HepG2 (cell line): Measurements from ENCODE around the gene HCFC1R1. TPM values are rescaled to one million over a fixed set of nuclear protein-coding genes. Genes with fewer than 3 reads are reported as not detected.

Experiments used
- ATF4 ChIP-seq, 2 experiments: fragments of 450-650 bp in 1 of 2; sonication (generic) in 1 of 2; formaldehyde crosslinking; IDR thresholded peaks; 2 replicates each; pipeline versions ENCODE4 v1.5.0 to v1.8.0; 2020 to 2022; ENCODE audit warnings: mild to moderate bottlenecking in 1 of 2, missing genetic modification reagents in 1 of 2
- ATF7 ChIP-seq, 2 experiments: fragments of 450-650 bp in 1 of 2; sonication (generic) in 1 of 2; formaldehyde crosslinking in 1 of 2; IDR thresholded peaks; 2 replicates each; pipeline versions ENCODE4 v1.4.0 to v1.6.1; 2016 to 2020; ENCODE audit warnings: antibody characterized with exemption in 1 of 2, mild to moderate bottlenecking in 1 of 2, missing genetic modification reagents in 1 of 2
- CC2D1A ChIP-seq: sonication (generic); formaldehyde crosslinking; IDR thresholded peaks from 2 replicates; pipeline ENCODE4 v1.8.1; 2023; ENCODE audit warnings: mild to moderate bottlenecking, missing genetic modification reagents
- GABPB1 ChIP-seq: IDR thresholded peaks from 2 replicates; pipeline ENCODE4 v1.6.1; 2016; ENCODE audit warnings: mild to moderate bottlenecking, missing genetic modification reagents, moderate library complexity, missing compliant biosample characterization
- HMG20B ChIP-seq: conservative IDR thresholded peaks from 2 replicates; pipeline ENCODE4 v1.6.1; 2016; ENCODE audit warnings: missing genetic modification reagents, missing compliant biosample characterization
- HNRNPLL ChIP-seq: fragments of 200-400 bp; formaldehyde crosslinking; IDR thresholded peaks from 2 replicates; pipeline ENCODE4 v1.6.1; 2017; ENCODE audit warnings: mild to moderate bottlenecking, low read depth, low read length; ENCODE audit not compliant: poor library complexity, severe bottlenecking
- JUNB ChIP-seq: sonication (generic); formaldehyde crosslinking; IDR thresholded peaks from 2 replicates; pipeline ENCODE4 v1.8.0; 2022; ENCODE audit warnings: missing genetic modification reagents, mild to moderate bottlenecking, borderline replicate concordance
- KAT7 ChIP-seq: IDR thresholded peaks from 2 replicates; pipeline ENCODE4 v1.6.1; 2018; ENCODE audit warnings: borderline replicate concordance, missing compliant biosample characterization
- MAZ ChIP-seq, 2 experiments: sonication (generic) in 1 of 2; formaldehyde crosslinking in 1 of 2; IDR thresholded peaks; 2 replicates each; pipeline versions ENCODE4 v1.5.0 to v1.6.1; 2012 to 2020; ENCODE audit warnings: low read depth in 2 of 2, mild to moderate bottlenecking in 2 of 2, borderline replicate concordance in 1 of 2, improper control_type of control experiment in 1 of 2, low read length in 1 of 2, missing genetic modification reagents in 1 of 2, moderate library complexity in 1 of 2
- MEIS1 ChIP-seq: sonication (generic); formaldehyde crosslinking; IDR thresholded peaks from 2 replicates; pipeline ENCODE4 v1.9.0; 2021; ENCODE audit warnings: mild to moderate bottlenecking, missing genetic modification reagents, moderate library complexity, borderline replicate concordance
- SALL2 ChIP-seq: sonication (generic); formaldehyde crosslinking; IDR thresholded peaks from 2 replicates; pipeline ENCODE4 v1.8.1; 2023; ENCODE audit warnings: mild to moderate bottlenecking, missing genetic modification reagents, inconsistent platforms
- SIX4 ChIP-seq: sonication (generic); formaldehyde crosslinking; IDR thresholded peaks from 2 replicates; pipeline ENCODE4 v1.4.0; 2020; ENCODE audit warnings: missing genetic modification reagents
- SOX13 ChIP-seq, 3 experiments: fragments of 450-650 bp in 1 of 3; sonication (generic) in 1 of 3; formaldehyde crosslinking in 1 of 3; IDR thresholded peaks in 2 of 3; conservative IDR thresholded peaks in 1 of 3; 2 replicates each; pipeline versions ENCODE4 v1.5.0 to v1.6.1; 2016 to 2020; ENCODE audit warnings: antibody characterized with exemption in 1 of 3, mild to moderate bottlenecking in 1 of 3, missing compliant biosample characterization in 1 of 3, missing genetic modification reagents in 1 of 3, moderate library complexity in 1 of 3
- SRY ChIP-seq: sonication (generic); formaldehyde crosslinking; IDR thresholded peaks from 2 replicates; pipeline ENCODE4 v1.8.0; 2022; ENCODE audit warnings: mild to moderate bottlenecking, missing genetic modification reagents
- SUZ12 ChIP-seq: fragments of 150-350 bp; IDR thresholded peaks from 2 replicates; pipeline ENCODE4 v1.6.1; 2014; ENCODE audit warnings: low read depth, low read length
- TFDP2 ChIP-seq: sonication (generic); formaldehyde crosslinking; IDR thresholded peaks from 2 replicates; pipeline ENCODE4 v1.4.0; 2020; ENCODE audit warnings: missing genetic modification reagents
- THAP11 ChIP-seq: IDR thresholded peaks from 2 replicates; pipeline ENCODE4 v1.6.1; 2016; ENCODE audit warnings: missing biosample characterization, missing genetic modification reagents
- UBTF ChIP-seq: sonication (generic); formaldehyde crosslinking; IDR thresholded peaks from 2 replicates; pipeline ENCODE4 v1.4.0; 2020; ENCODE audit warnings: mild to moderate bottlenecking, missing genetic modification reagents
- ZBTB21 ChIP-seq: sonication (generic); formaldehyde crosslinking; IDR thresholded peaks from 2 replicates; pipeline ENCODE4 v1.4.0; 2020; ENCODE audit warnings: missing genetic modification reagents
- ZNF17 ChIP-seq: sonication (generic); formaldehyde crosslinking; IDR thresholded peaks from 2 replicates; pipeline ENCODE4 v1.5.0; 2020; ENCODE audit warnings: mild to moderate bottlenecking, missing genetic modification reagents
- ZNF232 ChIP-seq: sonication (generic); formaldehyde crosslinking; IDR thresholded peaks from 2 replicates; pipeline ENCODE4 v1.4.0; 2020; ENCODE audit warnings: missing genetic modification reagents, borderline replicate concordance
- ZNF557 ChIP-seq: sonication (generic); formaldehyde crosslinking; IDR thresholded peaks from 2 replicates; pipeline ENCODE4 v1.4.0; 2020; ENCODE audit warnings: missing genetic modification reagents
- ZNF570 ChIP-seq: sonication (generic); formaldehyde crosslinking; IDR thresholded peaks from 2 replicates; pipeline ENCODE4 v1.4.0; 2020; ENCODE audit warnings: mild to moderate bottlenecking, missing genetic modification reagents, borderline replicate concordance
- ZNF7 ChIP-seq: IDR thresholded peaks from 2 replicates; pipeline ENCODE4 v1.6.1; 2016; ENCODE audit warnings: missing biosample characterization, missing genetic modification reagents
- ZNF784 ChIP-seq: sonication (generic); formaldehyde crosslinking; IDR thresholded peaks from 2 replicates; pipeline ENCODE4 v1.5.1; 2020; ENCODE audit warnings: missing genetic modification reagents, mild to moderate bottlenecking, borderline replicate concordance
- polyA plus RNA-seq, 8 experiments: library from polyadenylated mRNA; depleted of rRNA in 3 of 8; stranded (reverse) in 7 of 8; unstranded in 1 of 8; fragments of >200 nt; fragmentation: Illumina TruSeq in 4 of 8; extraction: Trizol in 4 of 8; gene quantifications; 2 replicates each; pipeline versions ENCODE4 v1.2.1 to v1.2.3, GENCODE V29; 2011 to 2016; ENCODE audit warnings: low read depth in 4 of 8, missing spikeins in 1 of 8, mixed read lengths in 1 of 8; ENCODE audit not compliant: insufficient read depth in 1 of 8
- total RNA-seq, 5 experiments: library from RNA; depleted of rRNA; stranded (reverse); fragments of >200 nt; fragmentation: Illumina TruSeq; extraction: Trizol; gene quantifications; 2 replicates each; pipeline ENCODE4 v1.2.3, GENCODE V29; 2016; ENCODE audit warnings: low read depth in 1 of 5

Gene HCFC1R1
- total and polyA plus RNA-seq, 2 of the 13 experiments (the other 11 are each of a cell fraction or from before 2014, with no cell fraction given) = 13.8 to 16.1 TPM

- TF ChIP-seq ZNF17 (CRISPR knock-in tag) = no peak
- no peak for TF ChIP-seq HNRNPLL
- no peak for TF ChIP-seq SRY (CRISPR knock-in tag)
- peak in 1 of 2 experiments; percentile 96; a peak in 2 of 4 replicates for TF ChIP-seq ATF4 (CRISPR knock-in tag; IDR thresholded peaks at IDR 0.05)
- TF ChIP-seq TFDP2 = no peak
- no peak for TF ChIP-seq JUNB (CRISPR knock-in tag)
- TF ChIP-seq ZNF557 (CRISPR knock-in tag) = no peak
- TF ChIP-seq ATF7 (IDR thresholded peaks at IDR 0.05) = peak; percentile 62
- no peak for TF ChIP-seq ATF7 (CRISPR knock-in tag; IDR thresholded peaks at IDR 0.05)
- no peak for TF ChIP-seq ZNF784 (CRISPR knock-in tag)
- no peak for TF ChIP-seq ZNF7 (CRISPR knock-in tag)
- 0 out of 2 replicates have a peak, but pooled peaks have one; percentile 11 for TF ChIP-seq GABPB1 (CRISPR knock-in tag)
- no peak for TF ChIP-seq SIX4 (CRISPR knock-in tag)
- no peak for TF ChIP-seq HMG20B (CRISPR knock-in tag)
- TF ChIP-seq ZNF570 (CRISPR knock-in tag) = no peak
- no peak for TF ChIP-seq SALL2 (CRISPR knock-in tag)
- 0 out of 2 replicates have a peak, but pooled peaks have one; percentile 31 for TF ChIP-seq THAP11 (CRISPR knock-in tag)
- TF ChIP-seq SOX13 (IDR thresholded peaks at IDR 0.05) = peak; percentile 65; the same call in 1 of the 2 replicates
- TF ChIP-seq SOX13 (CRISPR knock-in tag; conservative IDR thresholded peaks at IDR 0.05 in 1 of 2, IDR thresholded peaks at IDR 0.05 in 1 of 2) = peak in 1 of 2 experiments; percentile 88; a peak in 2 of 4 replicates
- no peak for TF ChIP-seq MEIS1 (CRISPR knock-in tag)
- TF ChIP-seq ZBTB21 (CRISPR knock-in tag) = peak; percentile 73
- no peak for TF ChIP-seq ZNF232
- TF ChIP-seq CC2D1A (CRISPR knock-in tag) = no peak
- TF ChIP-seq KAT7 (CRISPR knock-in tag) = no peak
- TF ChIP-seq MAZ (IDR thresholded peaks at IDR 0.05; ENCODE audit: borderline replicate concordance, low read depth, low read length) = no peak
- 0 out of 2 replicates have a peak, but pooled peaks have one; percentile 38 for TF ChIP-seq MAZ (CRISPR knock-in tag; IDR thresholded peaks at IDR 0.05; ENCODE audit: low read depth)
- TF ChIP-seq UBTF (CRISPR knock-in tag) = peak; percentile 25; the same call in 1 of the 2 replicates
- TF ChIP-seq SUZ12 = no peak
These were observed 14.5 kb upstream of the HCFC1R1 start (continued) for GRCh38 chr16:3038256-3038655.
